ENCODE measurements around the gene ASPHD2. TPM values are rescaled to one million over a fixed set of nuclear protein-coding genes. Genes with fewer than 3 reads are reported as not detected.

ASPHD2 gene
- total RNA-seq, 4 donors from 2014 or later, result 0.38 to 2.4 (median 1.6) TPM

DNA sequence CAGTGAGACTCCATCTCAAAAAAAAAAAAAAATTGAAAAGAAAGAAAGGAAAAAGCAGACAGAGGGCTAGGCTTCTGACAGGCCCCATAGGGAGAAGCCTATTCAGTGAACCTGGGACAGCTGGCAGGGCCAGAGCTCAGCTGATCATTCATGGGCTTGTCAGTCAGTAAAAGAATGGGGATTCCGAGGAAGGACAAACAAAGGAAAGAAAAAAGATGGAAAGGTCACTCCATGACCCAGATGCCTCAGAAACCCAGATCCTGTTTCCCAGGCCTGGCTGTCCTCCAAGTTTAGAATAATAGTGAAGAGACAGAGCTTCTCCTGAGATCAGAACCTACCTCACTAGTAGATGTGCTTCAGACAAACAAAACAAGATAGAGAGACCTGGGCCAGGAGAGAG, 34.3 kb upstream of the ASPHD2 start:
- no peaks in the 10 kb centered on the region for H3K4me1 ChIP-seq
- H3K27me3 ChIP-seq, result no peaks in the 10 kb centered on the region
- no peak overlapping the region for H3K4me3 ChIP-seq (replicated peaks in 1 of 3)
- no peak for DNase-seq
- intact Hi-C loops (cut with DNase I), result no loop called here
- H3K27ac ChIP-seq, result no peak overlapping the region
- H3K36me3 ChIP-seq, result no peaks in the 10 kb centered on the region
- H3K9me3 ChIP-seq, result no peaks in the 10 kb centered on the region
- TF ChIP-seq CTCF (IDR thresholded peaks at IDR 0.05), result no peak
- TF ChIP-seq POLR2A (IDR thresholded peaks at IDR 0.05), result no peak
- WGBS, 2 donors, result 28 to 38% methylated on average over 1 of the region's 1 CpG

GRCh38 chr22:26395926-26396325, 33.1 kb upstream of the ASPHD2 start:
- Histone ChIP-seq H3K4me3 (replicated peaks in 1 of 3) (no peak overlapping the region), H3K27me3 (no peaks in the 10 kb centered on the region), H3K36me3 (no peaks in the 10 kb centered on the region), H3K4me1 (no peaks in the 10 kb centered on the region), H3K27ac (no peak overlapping the region), H3K9me3 (no peaks in the 10 kb centered on the region)
- no peak for TF ChIP-seq CTCF (IDR thresholded peaks at IDR 0.05)
- no peak for TF ChIP-seq POLR2A (IDR thresholded peaks at IDR 0.05)
- WGBS, 2 donors, result 57 to 62% methylated on average over 5 of the region's 5 CpGs
- intact Hi-C loops (cut with DNase I), result no loop called here
- DNase-seq, result no peak

DNA sequence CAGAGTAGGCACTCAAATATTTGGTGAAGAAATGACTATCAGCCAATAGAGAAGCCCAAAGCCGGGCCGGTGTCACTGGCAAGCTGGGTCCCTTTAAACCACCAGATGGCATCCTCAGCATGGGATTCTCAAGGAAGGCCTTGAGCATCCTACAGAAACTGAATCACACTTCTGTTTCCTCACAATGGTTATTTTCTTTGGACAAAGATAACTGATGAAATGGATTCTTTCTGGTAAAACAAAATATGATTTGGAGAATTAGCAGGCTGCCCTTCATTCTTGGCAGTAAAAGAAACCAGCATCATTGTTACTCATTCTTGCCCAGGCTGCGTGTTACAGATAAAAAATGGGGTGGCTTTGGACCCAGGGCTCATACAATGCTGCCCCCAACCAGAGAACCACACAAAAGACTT, 30.3 kb upstream of the ASPHD2 start:
- TF ChIP-seq CTCF (IDR thresholded peaks at IDR 0.05) (peak in 5 of 6 experiments; percentile 21 to 59 (median 32)), POLR2A (IDR thresholded peaks at IDR 0.05) (no peak)
- no peaks in the 10 kb centered on the region for H3K27me3 ChIP-seq
- no peak overlapping the region for H3K27ac ChIP-seq
- intact Hi-C loops (cut with DNase I), result no loop called here
- DNase-seq, result peak; percentile 43
- no peak overlapping the region for H3K4me3 ChIP-seq (replicated peaks in 1 of 3)
- no peaks in the 10 kb centered on the region for H3K4me1 ChIP-seq
- no peaks in the 10 kb centered on the region for H3K9me3 ChIP-seq
- 28 to 36% methylated on average over 3 of the region's 3 CpGs for WGBS, 2 donors
- H3K36me3 ChIP-seq, result no peaks in the 10 kb centered on the region

DNA sequence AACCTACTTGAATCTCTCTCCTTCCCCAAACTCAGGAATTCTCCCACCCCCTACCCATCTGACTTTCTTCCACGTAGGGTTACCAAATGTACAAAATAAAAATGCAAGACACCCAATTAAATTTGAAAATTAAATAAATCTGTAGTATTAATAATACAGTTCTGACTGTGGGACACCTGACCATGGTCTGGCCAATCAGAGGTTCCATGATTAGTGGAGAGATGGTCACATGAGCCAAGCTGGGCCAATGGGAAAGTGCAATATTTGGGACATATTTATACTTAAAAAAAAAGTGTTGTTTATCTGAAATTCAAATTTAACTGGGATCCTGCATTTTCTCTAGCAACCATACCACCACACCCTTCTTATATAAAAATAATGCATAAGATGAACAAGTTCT, 29.8 kb upstream of the ASPHD2 start:
- intact Hi-C loops (cut with DNase I), result no loop called here

DNA sequence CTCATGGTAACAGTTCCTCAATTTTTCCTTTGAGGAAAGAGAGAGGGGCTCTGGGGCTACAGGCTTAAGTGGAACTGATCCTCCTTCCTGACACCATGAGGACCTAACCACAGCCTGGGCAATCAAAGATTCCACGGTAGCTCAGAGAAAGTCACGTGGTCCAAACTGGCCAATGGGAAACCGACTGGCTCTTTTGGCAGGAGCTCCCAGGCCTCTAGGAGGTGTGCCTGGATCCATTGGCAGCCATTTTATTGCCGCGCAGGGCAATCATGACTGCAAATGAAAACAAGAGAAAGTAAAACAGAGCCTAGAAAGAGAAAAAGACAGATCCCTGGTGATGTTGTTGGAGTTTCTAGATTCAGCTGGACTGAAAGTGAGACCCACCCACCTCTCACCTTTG, 27.3 kb upstream of the ASPHD2 start:
- WGBS, 2 donors, result 84 to 87% methylated on average over 5 of the region's 5 CpGs
- H3K4me3 ChIP-seq (replicated peaks in 1 of 3), result no peak overlapping the region
- H3K4me1 ChIP-seq, result no peaks in the 10 kb centered on the region
- intact Hi-C loops (cut with DNase I), result loop anchor here (5.0 kb wide), 1 partner anchor 56 kb away; no protein-coding TSS in a partner anchor
- H3K9me3 ChIP-seq, result no peaks in the 10 kb centered on the region
- H3K36me3 ChIP-seq, result no peaks in the 10 kb centered on the region
- no peaks in the 10 kb centered on the region for H3K27me3 ChIP-seq
- TF ChIP-seq POLR2A (IDR thresholded peaks at IDR 0.05) (no peak), CTCF (IDR thresholded peaks at IDR 0.05) (no peak)
- DNase-seq, result no peak
- no peak overlapping the region for H3K27ac ChIP-seq

More for the DNA sequence above, 29.8 kb upstream of the ASPHD2 start:
- TF ChIP-seq CTCF (IDR thresholded peaks at IDR 0.05) (no peak), POLR2A (IDR thresholded peaks at IDR 0.05) (no peak)
- no peaks in the 10 kb centered on the region for H3K27me3 ChIP-seq
- H3K4me1 ChIP-seq, result no peaks in the 10 kb centered on the region
- H3K4me3 ChIP-seq (replicated peaks in 1 of 3), result no peak overlapping the region
- WGBS, 2 donors, result 55 to 56% methylated on average over 1 of the region's 1 CpG
- DNase-seq, result no peak
- no peaks in the 10 kb centered on the region for H3K36me3 ChIP-seq
- no peaks in the 10 kb centered on the region for H3K9me3 ChIP-seq
- H3K27ac ChIP-seq, result no peak overlapping the region
